ENCODE results near the gene ARPP21. TPM values are rescaled to one million over a fixed set of nuclear protein-coding genes. Genes with fewer than 3 reads are reported as not detected.
"Not testable (repeated sequence)": the region's sequence is repeated elsewhere in the genome, so short reads cannot be mapped to it uniquely, and the experiment has no call there.

Gene ARPP21
- polyA plus RNA-seq, 1 donor from 2014 or later: 12.8 TPM

- no peaks in the 10 kb centered on the region for H3K27me3 ChIP-seq (ENCODE audit: insufficient read depth, low read depth, low read length)
- H3K9ac ChIP-seq (ENCODE audit: low read length): no peak overlapping the region
- H3K27ac ChIP-seq (ENCODE audit: low read length): no peak overlapping the region
- no peaks in the 10 kb centered on the region for H3K79me2 ChIP-seq (replicated peaks; ENCODE audit: insufficient read depth, low read length)
- H3K9me3 ChIP-seq (ENCODE audit: low read length): no peaks in the 10 kb centered on the region
- H4K20me1 ChIP-seq (ENCODE audit: insufficient read depth): no peaks in the 10 kb centered on the region
- no peaks in the 10 kb centered on the region for H3K9me2 ChIP-seq (ENCODE audit: insufficient read depth, low read length)
- H3F3A ChIP-seq (ENCODE audit: insufficient read depth, low read length, poor library complexity, severe bottlenecking): no peaks in the 10 kb centered on the region
- no peak for TF ChIP-seq RAD21 (conservative IDR thresholded peaks at IDR 0.05)
- TF ChIP-seq POLR2AphosphoS5 (IDR thresholded peaks at IDR 0.05): no peak
- H3K4me3 ChIP-seq (ENCODE audit: low read length): no peak overlapping the region
- no peak overlapping the region for H2AFZ ChIP-seq (ENCODE audit: low read depth, low read length)
- no peaks in the 10 kb centered on the region for H3K36me3 ChIP-seq (ENCODE audit: insufficient read depth, low read length)
- no peak overlapping the region for H3K4me2 ChIP-seq (ENCODE audit: low read length)
Measured at GRCh38 chr3:35616346-35616745, 23.0 kb upstream of the ARPP21 start.

GRCh38 chr3:35617370-35617769 lies 22.0 kb upstream of the ARPP21 start:
- H3K9me3 ChIP-seq (ENCODE audit: low read length): no peaks in the 10 kb centered on the region
- H3K4me3 ChIP-seq (ENCODE audit: low read length): no peak overlapping the region
- no peaks in the 10 kb centered on the region for H3K27me3 ChIP-seq (ENCODE audit: insufficient read depth, low read depth, low read length)
- H2AFZ ChIP-seq (ENCODE audit: low read depth, low read length): no peak overlapping the region
- H3K4me2 ChIP-seq (ENCODE audit: low read length): no peak overlapping the region
- H3K79me2 ChIP-seq (replicated peaks; ENCODE audit: insufficient read depth, low read length): no peaks in the 10 kb centered on the region
- TF ChIP-seq TAF1 (IDR thresholded peaks at IDR 0.05; ENCODE audit: low read depth) (no peak), REST (IDR thresholded peaks at IDR 0.05; ENCODE audit: borderline replicate concordance) (no peak), SMC3 (conservative IDR thresholded peaks at IDR 0.05; ENCODE audit: poor library complexity) (no peak), EZH2 (IDR thresholded peaks at IDR 0.05; ENCODE audit: borderline replicate concordance, insufficient read depth, low read length, poor library complexity, severe bottlenecking) (no peak), POLR2AphosphoS5 (IDR thresholded peaks at IDR 0.05) (no peak), EP300 (conservative IDR thresholded peaks at IDR 0.05; ENCODE audit: poor library complexity, severe bottlenecking) (no peak), MXI1 (conservative IDR thresholded peaks at IDR 0.05; ENCODE audit: poor library complexity, severe bottlenecking) (no peak), RAD21 (conservative IDR thresholded peaks at IDR 0.05) (no peak), CTCF (IDR thresholded peaks at IDR 0.05; ENCODE audit: poor library complexity, severe bottlenecking) (no peak)
- H3K36me3 ChIP-seq (ENCODE audit: insufficient read depth, low read length): no peaks in the 10 kb centered on the region
- no peak overlapping the region for H3K27ac ChIP-seq (ENCODE audit: low read length)
- H3K9ac ChIP-seq (ENCODE audit: low read length): no peak overlapping the region
- no peaks in the 10 kb centered on the region for H3F3A ChIP-seq (ENCODE audit: insufficient read depth, low read length, poor library complexity, severe bottlenecking)
- H3K9me2 ChIP-seq (ENCODE audit: insufficient read depth, low read length): no peaks in the 10 kb centered on the region
- no peaks in the 10 kb centered on the region for H4K20me1 ChIP-seq (ENCODE audit: insufficient read depth)

- H3K9me3 ChIP-seq (ENCODE audit: low read length); H3K4me2 ChIP-seq (ENCODE audit: low read length); H3K9me2 ChIP-seq (ENCODE audit: insufficient read depth, low read length); H3K36me3 ChIP-seq (ENCODE audit: insufficient read depth, low read length); H4K20me1 ChIP-seq (ENCODE audit: insufficient read depth); H3K27me3 ChIP-seq (ENCODE audit: insufficient read depth, low read depth, low read length); H3K9ac ChIP-seq (ENCODE audit: low read length); H3F3A ChIP-seq (ENCODE audit: insufficient read depth, low read length, poor library complexity, severe bottlenecking); H2AFZ ChIP-seq (ENCODE audit: low read depth, low read length); H3K27ac ChIP-seq (ENCODE audit: low read length); H3K79me2 ChIP-seq (replicated peaks; ENCODE audit: insufficient read depth, low read length); H3K4me3 ChIP-seq (ENCODE audit: low read length): not testable (repeated sequence)
Measured at GRCh38 chr3:35620238-35620637, 19.1 kb upstream of the ARPP21 start.

All from neural cell (in vitro differentiated cells).